Kidney epithelial cell (primary cell): ENCODE measurements around the gene TCFL5. TPM values are rescaled to one million over a fixed set of nuclear protein-coding genes. Genes with fewer than 3 reads are reported as not detected.
A peak's percentile ranks its signal among the peaks of the same experiment; 100 is the strongest.

ENCODE experiments used
- DNase-seq: peaks from one replicate; pipeline ENCODE4 v3.0.0-alpha.2; 2010; ENCODE audit warnings: low read depth
- H3K27me3 ChIP-seq: 2 replicates; pipeline ENCODE4 v1.6.0; 2011; ENCODE audit warnings: low read length; ENCODE audit not compliant: control insufficient read depth, insufficient read depth
- H3K36me3 ChIP-seq: 2 replicates; pipeline ENCODE4 v1.5.1; 2011; ENCODE audit warnings: low read length; ENCODE audit not compliant: control insufficient read depth, insufficient read depth
- H3K4me3 ChIP-seq: 2 replicates; pipeline ENCODE4 v1.5.1; 2011; ENCODE audit warnings: low read depth, mild to moderate bottlenecking, control low read depth, low read length
- CTCF ChIP-seq: IDR thresholded peaks from 2 replicates; pipeline ENCODE4 v1.5.1; 2011; ENCODE audit warnings: mild to moderate bottlenecking, moderate library complexity, low read length, control low read depth, inconsistent platforms; ENCODE audit not compliant: insufficient read depth, poor library complexity, severe bottlenecking
- total RNA-seq: library from RNA; depleted of rRNA; stranded (reverse); fragments of >200 nt; gene quantifications from 2 replicates; pipeline ENCODE4 v1.2.3, GENCODE V29; 2015

TCFL5 gene
- total RNA-seq, 1 donor from 2014 or later: 5.4 TPM

GRCh38 chr20:62804021-62804626, 57.5 kb downstream of the TCFL5 start:
- DNase-seq: no peak
- H3K36me3 ChIP-seq: no peaks in the 10 kb centered on the region
- H3K4me3 ChIP-seq: peak overlapping the region; percentile 64
- no peak for TF ChIP-seq CTCF
- no peaks in the 10 kb centered on the region for H3K27me3 ChIP-seq

GRCh38 chr20:62802026-62802712, 59.5 kb downstream of the TCFL5 start:
- no peak for TF ChIP-seq CTCF
- no peak for DNase-seq
- no peak overlapping the region for H3K4me3 ChIP-seq
- no peaks in the 10 kb centered on the region for H3K27me3 ChIP-seq
- H3K36me3 ChIP-seq: peaks cover 2% of the 10 kb centered on the region

- no peak for TF ChIP-seq CTCF
- no peak overlapping the region for H3K4me3 ChIP-seq
- no peaks in the 10 kb centered on the region for H3K27me3 ChIP-seq
- H3K36me3 ChIP-seq: peaks cover 2% of the 10 kb centered on the region
- DNase-seq: no peak
These were observed 60.2 kb downstream of the TCFL5 start for GRCh38 chr20:62801284-62802010.

- DNase-seq: no peak
- Histone ChIP-seq H3K36me3 (peaks cover 2% of the 10 kb centered on the region), H3K27me3 (no peaks in the 10 kb centered on the region), H3K4me3 (no peak overlapping the region)
- TF ChIP-seq CTCF: no peak
These were observed 61.0 kb downstream of the TCFL5 start for GRCh38 chr20:62800314-62801259.

- DNase-seq: no peak
- H3K36me3 ChIP-seq: peaks cover 2% of the 10 kb centered on the region
- TF ChIP-seq CTCF: no peak
- no peak overlapping the region for H3K4me3 ChIP-seq
- H3K27me3 ChIP-seq: no peaks in the 10 kb centered on the region
These were observed 61.7 kb downstream of the TCFL5 start for GRCh38 chr20:62799873-62800272.
